ENCODE data around the gene ARFGEF2. TPM values are rescaled to one million over a fixed set of nuclear protein-coding genes. Genes with fewer than 3 reads are reported as not detected.

ARFGEF2 gene
- total RNA-seq, 1 experiment from 2014 or later: 30.3 TPM

- Mint-ChIP-seq H3K4me3 (ENCODE audit: unreplicated experiment) (no peak overlapping the region), H3K36me3 (ENCODE audit: insufficient read depth, unreplicated experiment) (no peaks in the 10 kb centered on the region), H3K4me1 (ENCODE audit: insufficient read depth, unreplicated experiment) (peaks cover 14% of the 10 kb centered on the region), H3K27me3 (ENCODE audit: insufficient read depth, unreplicated experiment) (no peaks in the 10 kb centered on the region), H3K27ac (ENCODE audit: low read depth, unreplicated experiment) (no peak overlapping the region), H3K9me3 (ENCODE audit: unreplicated experiment) (no peaks in the 10 kb centered on the region)
- TF ChIP-seq, protein P1, sequence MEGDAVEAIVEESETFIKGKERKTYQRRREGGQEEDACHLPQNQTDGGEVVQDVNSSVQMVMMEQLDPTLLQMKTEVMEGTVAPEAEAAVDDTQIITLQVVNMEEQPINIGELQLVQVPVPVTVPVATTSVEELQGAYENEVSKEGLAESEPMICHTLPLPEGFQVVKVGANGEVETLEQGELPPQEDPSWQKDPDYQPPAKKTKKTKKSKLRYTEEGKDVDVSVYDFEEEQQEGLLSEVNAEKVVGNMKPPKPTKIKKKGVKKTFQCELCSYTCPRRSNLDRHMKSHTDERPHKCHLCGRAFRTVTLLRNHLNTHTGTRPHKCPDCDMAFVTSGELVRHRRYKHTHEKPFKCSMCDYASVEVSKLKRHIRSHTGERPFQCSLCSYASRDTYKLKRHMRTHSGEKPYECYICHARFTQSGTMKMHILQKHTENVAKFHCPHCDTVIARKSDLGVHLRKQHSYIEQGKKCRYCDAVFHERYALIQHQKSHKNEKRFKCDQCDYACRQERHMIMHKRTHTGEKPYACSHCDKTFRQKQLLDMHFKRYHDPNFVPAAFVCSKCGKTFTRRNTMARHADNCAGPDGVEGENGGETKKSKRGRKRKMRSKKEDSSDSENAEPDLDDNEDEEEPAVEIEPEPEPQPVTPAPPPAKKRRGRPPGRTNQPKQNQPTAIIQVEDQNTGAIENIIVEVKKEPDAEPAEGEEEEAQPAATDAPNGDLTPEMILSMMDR (IDR thresholded peaks at IDR 0.05; ENCODE audit: unreplicated experiment): no peak
- DNase-seq (ENCODE audit: unreplicated experiment): no peak
- ChIA-PET POLR2A (no interaction called here), CTCF (interaction anchor here (0.6 to 2.2 kb wide), 2 partner anchors 221 kb away, joined by 3 to 6 read pairs; no protein-coding TSS in a partner anchor)
- intact Hi-C loops (cut with micrococcal nuclease): no loop called here
- BruUV-seq (replicated peaks): no TSS peak
These were observed 42.8 kb upstream of the ARFGEF2 start for GRCh38 chr20:48878534-48879248.

DNA sequence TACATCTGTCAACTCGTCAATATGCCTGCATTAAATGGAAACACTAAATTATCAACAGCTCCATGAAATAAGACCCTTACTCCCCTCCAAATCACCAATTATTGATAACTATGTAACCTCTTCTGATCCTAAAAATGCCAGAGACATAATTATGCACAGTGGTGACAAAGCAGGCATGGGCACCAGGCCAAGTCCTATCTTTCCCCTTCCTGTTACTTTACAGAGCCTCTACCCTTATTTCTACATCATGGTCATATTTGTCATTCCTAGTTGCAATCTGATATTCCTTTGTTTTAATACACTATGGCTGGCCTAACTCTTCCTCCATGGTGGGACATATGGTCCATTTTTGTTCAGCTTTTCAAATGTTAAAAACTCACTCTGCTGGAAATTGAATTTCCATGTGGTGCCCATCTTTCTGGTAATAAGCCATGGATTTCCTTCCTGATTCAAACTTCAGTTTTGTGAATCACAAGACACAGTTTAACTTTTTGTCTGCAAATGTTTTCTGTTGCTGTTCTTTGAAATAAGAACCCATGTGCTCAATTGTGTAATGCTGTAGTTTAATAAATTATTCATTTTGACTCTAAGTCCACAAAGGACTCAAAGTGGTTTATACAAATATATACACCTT lies 41.8 kb upstream of the ARFGEF2 start:
- ChIA-PET CTCF (interaction anchor here (1.2 to 2.2 kb wide), 2 partner anchors 26 to 222 kb away, joined by 4 to 6 read pairs; no protein-coding TSS in a partner anchor), POLR2A (interaction anchor here (0.6 to 1.6 kb wide), 2 partner anchors 18 to 440 kb away, joined by 3 read pairs; no protein-coding TSS in a partner anchor)
- TF ChIP-seq, protein P1 (IDR thresholded peaks at IDR 0.05; ENCODE audit: unreplicated experiment): no peak
- intact Hi-C loops (cut with micrococcal nuclease): no loop called here
- DNase-seq (ENCODE audit: unreplicated experiment): peak; percentile 15
- no peak overlapping the region for H3K27ac Mint-ChIP-seq (ENCODE audit: low read depth, unreplicated experiment)
- BruUV-seq (replicated peaks): no TSS peak
- H3K4me1 Mint-ChIP-seq (ENCODE audit: insufficient read depth, unreplicated experiment): peaks cover 14% of the 10 kb centered on the region
- no peak overlapping the region for H3K4me3 Mint-ChIP-seq (ENCODE audit: unreplicated experiment)
- H3K36me3 Mint-ChIP-seq (ENCODE audit: insufficient read depth, unreplicated experiment): no peaks in the 10 kb centered on the region
- H3K27me3 Mint-ChIP-seq (ENCODE audit: insufficient read depth, unreplicated experiment): no peaks in the 10 kb centered on the region
- no peaks in the 10 kb centered on the region for H3K9me3 Mint-ChIP-seq (ENCODE audit: unreplicated experiment)

- H3K36me3 Mint-ChIP-seq (ENCODE audit: insufficient read depth, unreplicated experiment): no peaks in the 10 kb centered on the region
- no TSS peak for BruUV-seq (replicated peaks)
- POLR2A ChIA-PET: interaction anchor here (0.6 to 1.6 kb wide), 2 partner anchors 17 to 440 kb away, joined by 3 read pairs; no protein-coding TSS in a partner anchor
- no peak for DNase-seq (ENCODE audit: unreplicated experiment)
- CTCF ChIA-PET: interaction anchor here (1.2 to 2.2 kb wide), 2 partner anchors 25 to 223 kb away, joined by 4 to 6 read pairs; no protein-coding TSS in a partner anchor
- H3K4me3 Mint-ChIP-seq (ENCODE audit: unreplicated experiment): no peak overlapping the region
- H3K9me3 Mint-ChIP-seq (ENCODE audit: unreplicated experiment): no peaks in the 10 kb centered on the region
- H3K27ac Mint-ChIP-seq (ENCODE audit: low read depth, unreplicated experiment): no peak overlapping the region
- peaks cover 9% of the 10 kb centered on the region for H3K4me1 Mint-ChIP-seq (ENCODE audit: insufficient read depth, unreplicated experiment)
- no peaks in the 10 kb centered on the region for H3K27me3 Mint-ChIP-seq (ENCODE audit: insufficient read depth, unreplicated experiment)
- intact Hi-C loops (cut with micrococcal nuclease): no loop called here
- TF ChIP-seq, protein P1 (IDR thresholded peaks at IDR 0.05; ENCODE audit: unreplicated experiment): no peak
These were observed 41.2 kb upstream of the ARFGEF2 start for GRCh38 chr20:48880331-48880730.

DNA sequence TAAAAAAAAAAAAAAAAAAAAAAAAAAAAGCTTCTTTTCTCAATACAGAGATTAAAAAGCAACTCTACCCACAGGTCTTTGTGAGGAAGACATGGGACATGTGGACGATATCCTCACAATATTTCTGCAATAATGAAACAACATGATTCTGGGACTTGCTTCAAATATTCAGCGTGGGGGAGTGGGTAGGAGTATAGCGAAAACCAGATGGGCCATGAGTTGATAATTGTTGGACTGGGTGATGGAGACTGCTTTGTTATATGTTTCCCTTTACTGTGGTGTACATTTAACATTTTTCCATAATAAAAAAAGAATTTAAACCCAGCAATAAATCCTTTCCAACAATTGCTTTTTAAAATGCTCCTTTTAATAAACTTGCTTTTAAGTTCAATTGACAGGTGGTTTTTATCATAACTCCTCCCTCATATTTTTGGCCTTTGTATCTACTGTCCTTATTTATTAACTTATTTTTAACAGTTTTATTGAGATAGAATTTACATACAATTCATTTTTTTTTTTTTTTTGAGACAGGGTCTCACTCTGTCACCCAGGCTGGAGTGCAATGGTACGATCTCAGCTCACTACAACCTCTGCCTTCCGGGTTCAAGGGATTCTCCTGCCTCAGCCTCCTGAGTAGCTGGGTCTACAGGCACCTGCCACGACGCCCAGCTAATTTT lies 40.4 kb upstream of the ARFGEF2 start:
- Mint-ChIP-seq H3K4me1 (ENCODE audit: insufficient read depth, unreplicated experiment) (peaks cover 1% of the 10 kb centered on the region), H3K27me3 (ENCODE audit: insufficient read depth, unreplicated experiment) (no peaks in the 10 kb centered on the region), H3K9me3 (ENCODE audit: unreplicated experiment) (no peaks in the 10 kb centered on the region), H3K36me3 (ENCODE audit: insufficient read depth, unreplicated experiment) (no peaks in the 10 kb centered on the region), H3K27ac (ENCODE audit: low read depth, unreplicated experiment) (no peak overlapping the region), H3K4me3 (ENCODE audit: unreplicated experiment) (no peak overlapping the region)
- ChIA-PET CTCF (interaction anchor here (0.6 to 2.2 kb wide), 5 partner anchors 8 to 224 kb away, joined by 3 to 6 read pairs (median 4); no protein-coding TSS in a partner anchor), POLR2A (interaction anchor here (1.6 kb wide), 1 partner anchor 16 kb away, joined by 3 read pairs; no protein-coding TSS in a partner anchor)
- DNase-seq (ENCODE audit: unreplicated experiment): no peak
- TF ChIP-seq, protein P1 (IDR thresholded peaks at IDR 0.05; ENCODE audit: unreplicated experiment): no peak
- intact Hi-C loops (cut with micrococcal nuclease): no loop called here
- BruUV-seq (replicated peaks): no TSS peak
